Measurements from ENCODE around the gene MEIS3. TPM values are rescaled to one million over a fixed set of nuclear protein-coding genes. Genes with fewer than 3 reads are reported as not detected.
"Not testable (repeated sequence)": the region's sequence is repeated elsewhere in the genome, so short reads cannot be mapped to it uniquely, and the experiment has no call there.

Gene MEIS3
- total RNA-seq, 1 donor from 2014 or later: 25.5 TPM

DNA sequence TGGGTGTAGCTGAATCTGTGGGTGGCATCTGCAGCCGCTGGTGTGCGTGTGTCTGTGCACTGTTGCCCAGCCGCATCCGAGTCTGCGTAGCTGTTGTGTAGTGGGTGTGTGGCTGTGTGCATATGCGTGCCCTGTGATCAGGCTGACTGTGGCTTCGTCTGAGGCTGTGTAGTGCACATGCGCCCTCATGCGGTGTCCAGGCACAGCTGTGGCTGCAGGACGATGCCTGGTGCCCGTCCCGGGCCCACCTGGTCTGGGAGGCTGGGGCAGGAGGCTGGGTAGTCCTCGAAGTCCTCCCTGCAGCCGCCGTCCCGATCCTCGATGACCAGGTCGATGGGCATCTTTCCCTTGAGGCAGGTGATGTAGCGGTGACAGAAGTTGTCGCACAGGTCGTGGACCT is 4.9 kb downstream of the MEIS3 start:
- Mint-ChIP-seq H3K36me3 (ENCODE audit: insufficient read depth) (no peaks in the 10 kb centered on the region), H3K27ac (no peak overlapping the region)
- DNase-seq (ENCODE audit: low spot score, unreplicated experiment): no peak

DNA sequence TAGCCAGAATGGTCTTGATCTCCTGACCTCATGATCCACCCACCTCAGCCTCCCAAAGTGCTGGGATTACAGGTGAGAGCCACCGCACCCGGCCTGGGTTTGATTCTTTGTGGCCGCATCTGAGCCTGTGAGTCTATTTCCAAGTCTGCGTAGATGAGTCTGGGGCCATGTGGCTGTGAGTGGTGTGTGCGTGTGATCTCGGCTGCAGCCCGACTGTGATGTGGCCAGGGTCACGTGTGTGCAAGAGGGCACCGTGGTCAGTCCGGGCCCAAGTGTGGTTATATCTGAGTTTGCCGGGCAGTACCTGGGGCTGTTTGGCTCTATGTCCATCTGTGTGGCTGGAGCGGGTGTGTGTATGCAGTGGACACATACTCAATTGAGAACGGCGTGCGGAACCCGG is 5.4 kb downstream of the MEIS3 start:
- no peak for DNase-seq (ENCODE audit: low spot score, unreplicated experiment)
- Mint-ChIP-seq H3K36me3 (ENCODE audit: insufficient read depth) (no peaks in the 10 kb centered on the region), H3K4me3 (ENCODE audit: low read depth) (no peak overlapping the region), H3K27me3 (peaks cover 29% of the 10 kb centered on the region), H3K27ac (no peak overlapping the region), H3K4me1 (ENCODE audit: low read depth) (peaks cover 4% of the 10 kb centered on the region), H3K9me3 (ENCODE audit: low read depth) (no peaks in the 10 kb centered on the region)
- no peak for TF ChIP-seq CTCF (IDR thresholded peaks at IDR 0.05; ENCODE audit: unreplicated experiment)

More for the DNA sequence above, 4.9 kb downstream of the MEIS3 start:
- no peak overlapping the region for H3K4me3 Mint-ChIP-seq (ENCODE audit: low read depth)
- peaks cover 4% of the 10 kb centered on the region for H3K4me1 Mint-ChIP-seq (ENCODE audit: low read depth)
- no peaks in the 10 kb centered on the region for H3K9me3 Mint-ChIP-seq (ENCODE audit: low read depth)
- TF ChIP-seq CTCF (IDR thresholded peaks at IDR 0.05; ENCODE audit: unreplicated experiment): no peak
- H3K27me3 Mint-ChIP-seq: peaks cover 29% of the 10 kb centered on the region

DNA sequence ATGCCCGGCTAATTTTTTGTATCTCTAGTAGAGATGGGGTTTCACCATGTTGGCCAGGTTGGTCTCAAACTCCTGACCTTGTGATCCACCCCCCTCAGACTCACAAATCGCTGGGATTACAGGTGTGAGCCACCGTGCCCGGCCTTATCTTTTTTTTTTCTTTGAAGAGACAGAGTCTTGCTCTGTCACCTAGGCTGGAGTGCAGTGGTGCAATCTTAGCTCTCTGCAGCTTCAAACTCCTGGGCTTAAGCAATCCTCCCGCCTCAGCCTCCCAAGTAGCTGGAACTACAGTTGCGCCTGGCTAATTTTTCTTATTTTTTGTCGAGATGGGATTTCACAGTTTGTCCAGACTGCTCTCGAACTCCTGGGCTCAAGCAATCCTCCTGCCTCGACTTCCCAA is 7.6 kb downstream of the MEIS3 start:
- not testable (repeated sequence) for H3K4me1 Mint-ChIP-seq (ENCODE audit: low read depth); H3K27ac Mint-ChIP-seq; H3K9me3 Mint-ChIP-seq (ENCODE audit: low read depth); DNase-seq (ENCODE audit: low spot score, unreplicated experiment); H3K4me3 Mint-ChIP-seq (ENCODE audit: low read depth); H3K36me3 Mint-ChIP-seq (ENCODE audit: insufficient read depth)
- H3K27me3 Mint-ChIP-seq: peaks cover 15% of the 10 kb centered on the region

DNA sequence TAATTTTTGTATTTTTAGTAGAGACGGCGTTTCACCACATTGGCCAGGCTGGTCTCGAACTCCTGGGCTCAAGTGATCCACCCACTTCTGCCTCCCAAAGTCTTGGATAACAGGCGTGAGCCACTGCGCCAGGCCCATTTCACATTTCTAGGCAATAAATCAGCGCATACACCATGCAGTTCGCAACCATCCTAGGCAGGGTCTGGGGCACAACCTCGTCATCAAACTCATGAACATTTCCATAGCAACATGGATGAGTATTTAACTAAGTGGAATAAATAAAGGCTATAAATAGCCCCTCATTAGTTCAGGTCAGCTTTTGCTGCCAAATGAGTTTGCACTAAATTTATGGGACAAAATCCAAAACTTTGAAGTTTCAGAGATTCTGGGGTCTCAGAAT is 8.2 kb downstream of the MEIS3 start:
- H3K27ac Mint-ChIP-seq: peak overlapping the region; percentile 52
- no peak for TF ChIP-seq CTCF (IDR thresholded peaks at IDR 0.05; ENCODE audit: unreplicated experiment)
- peaks cover 11% of the 10 kb centered on the region for H3K27me3 Mint-ChIP-seq
- H3K4me3 Mint-ChIP-seq (ENCODE audit: low read depth): no peak overlapping the region
- no peaks in the 10 kb centered on the region for H3K9me3 Mint-ChIP-seq (ENCODE audit: low read depth)
- H3K36me3 Mint-ChIP-seq (ENCODE audit: insufficient read depth): no peaks in the 10 kb centered on the region
- no peaks in the 10 kb centered on the region for H3K4me1 Mint-ChIP-seq (ENCODE audit: low read depth)
- no peak for DNase-seq (ENCODE audit: low spot score, unreplicated experiment)

GRCh38 chr19:47408156-47408938 is 11.0 kb downstream of the MEIS3 start:
- peaks cover 9% of the 10 kb centered on the region for H3K27me3 Mint-ChIP-seq
- H3K27ac Mint-ChIP-seq: no peak overlapping the region
- DNase-seq (ENCODE audit: low spot score, unreplicated experiment): no peak
- H3K9me3 Mint-ChIP-seq (ENCODE audit: low read depth): no peaks in the 10 kb centered on the region
- H3K4me3 Mint-ChIP-seq (ENCODE audit: low read depth): no peak overlapping the region
- no peak for TF ChIP-seq CTCF (IDR thresholded peaks at IDR 0.05; ENCODE audit: unreplicated experiment)
- no peaks in the 10 kb centered on the region for H3K36me3 Mint-ChIP-seq (ENCODE audit: insufficient read depth)
- H3K4me1 Mint-ChIP-seq (ENCODE audit: low read depth): no peaks in the 10 kb centered on the region

- no peak for TF ChIP-seq CTCF (IDR thresholded peaks at IDR 0.05; ENCODE audit: unreplicated experiment)
- no peak for DNase-seq (ENCODE audit: low spot score, unreplicated experiment)
- Mint-ChIP-seq H3K9me3 (ENCODE audit: low read depth) (no peaks in the 10 kb centered on the region), H3K27me3 (peaks cover 9% of the 10 kb centered on the region), H3K4me3 (ENCODE audit: low read depth) (no peak overlapping the region), H3K27ac (no peak overlapping the region), H3K36me3 (ENCODE audit: insufficient read depth) (no peaks in the 10 kb centered on the region), H3K4me1 (ENCODE audit: low read depth) (no peaks in the 10 kb centered on the region)
These were observed 11.9 kb downstream of the MEIS3 start for GRCh38 chr19:47407417-47407774.

Measured in progenitor cell of endocrine pancreas (in vitro differentiated cells).